Islet precursor cell (in vitro differentiated cells): ENCODE data around the gene DAND5.
A peak's percentile ranks its signal among the peaks of the same experiment; 100 is the strongest.
"Not testable (repeated sequence)": the region's sequence is repeated elsewhere in the genome, so short reads cannot be mapped to it uniquely, and the experiment has no call there.

Source experiments
- DNase-seq: peaks from one replicate; pipeline ENCODE4 v3.0.0-alpha.2; 2018

Gene DAND5

DNA sequence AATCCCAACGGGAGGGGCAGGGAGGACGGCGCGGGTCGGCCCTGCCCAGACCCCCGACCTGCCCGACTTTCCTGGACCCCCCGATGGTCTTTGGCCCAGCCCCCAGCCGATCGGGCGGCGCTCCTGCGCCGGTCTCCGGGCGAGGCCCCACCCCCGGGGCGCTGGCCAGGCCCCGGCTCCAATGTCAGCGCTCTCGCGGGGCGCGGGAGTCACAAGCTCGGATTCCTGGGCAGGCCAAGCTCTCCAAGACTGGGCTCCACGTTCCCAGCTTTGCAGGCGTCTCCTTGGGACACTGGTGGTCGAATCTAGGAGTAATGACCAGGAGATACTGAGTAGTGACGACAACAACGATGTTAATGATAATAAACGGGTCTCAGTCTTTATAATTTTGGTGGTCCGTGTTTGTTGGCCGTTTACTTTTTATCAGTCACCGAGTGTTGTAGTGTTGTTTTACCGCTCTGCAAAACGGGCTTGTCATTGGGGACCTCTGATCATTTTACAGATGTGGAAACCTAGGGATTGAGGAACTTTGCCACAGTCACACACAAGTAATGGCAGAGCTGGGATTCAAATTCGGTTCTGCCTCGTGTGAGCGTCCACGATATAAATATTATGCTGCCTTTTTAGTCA, 23.2 kb upstream of the DAND5 start:
- peak; percentile 93 for DNase-seq

DNA sequence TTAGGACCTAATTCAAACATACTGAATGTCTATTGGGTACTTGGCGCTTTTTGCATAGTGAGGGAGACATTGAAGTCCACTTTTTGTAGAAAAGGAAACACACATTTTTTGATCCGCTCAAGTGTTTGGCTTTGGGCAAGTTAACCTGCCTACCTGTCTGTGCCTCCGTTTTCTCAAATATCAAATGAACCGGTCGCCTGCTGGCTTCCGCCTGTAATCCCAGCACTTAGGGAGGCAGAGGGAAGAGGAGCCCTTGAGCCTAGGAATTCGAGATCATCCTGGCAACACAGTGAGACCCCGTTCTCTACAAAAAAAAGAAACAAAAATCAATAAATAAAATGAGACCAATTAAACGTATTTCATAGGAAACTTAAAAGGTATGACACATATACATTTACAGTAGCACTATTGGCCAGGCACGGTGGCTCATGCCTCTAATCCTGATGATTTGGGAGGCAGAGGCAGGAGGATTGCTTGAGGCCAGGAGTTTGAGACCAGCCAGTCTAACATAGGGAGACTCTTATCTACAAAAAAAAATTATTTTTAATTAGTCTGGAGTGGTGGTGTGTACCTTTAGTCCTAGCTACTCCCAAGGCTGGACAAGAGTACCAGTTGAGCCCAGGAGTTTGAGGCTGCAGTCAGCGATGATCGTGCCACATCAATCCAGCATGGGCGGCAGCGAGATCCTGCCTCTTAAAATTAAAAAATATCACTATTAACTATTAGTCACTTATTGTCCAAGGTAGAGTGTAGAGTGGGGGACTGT, 22.5 kb upstream of the DAND5 start:
- DNase-seq, result no peak

DNA sequence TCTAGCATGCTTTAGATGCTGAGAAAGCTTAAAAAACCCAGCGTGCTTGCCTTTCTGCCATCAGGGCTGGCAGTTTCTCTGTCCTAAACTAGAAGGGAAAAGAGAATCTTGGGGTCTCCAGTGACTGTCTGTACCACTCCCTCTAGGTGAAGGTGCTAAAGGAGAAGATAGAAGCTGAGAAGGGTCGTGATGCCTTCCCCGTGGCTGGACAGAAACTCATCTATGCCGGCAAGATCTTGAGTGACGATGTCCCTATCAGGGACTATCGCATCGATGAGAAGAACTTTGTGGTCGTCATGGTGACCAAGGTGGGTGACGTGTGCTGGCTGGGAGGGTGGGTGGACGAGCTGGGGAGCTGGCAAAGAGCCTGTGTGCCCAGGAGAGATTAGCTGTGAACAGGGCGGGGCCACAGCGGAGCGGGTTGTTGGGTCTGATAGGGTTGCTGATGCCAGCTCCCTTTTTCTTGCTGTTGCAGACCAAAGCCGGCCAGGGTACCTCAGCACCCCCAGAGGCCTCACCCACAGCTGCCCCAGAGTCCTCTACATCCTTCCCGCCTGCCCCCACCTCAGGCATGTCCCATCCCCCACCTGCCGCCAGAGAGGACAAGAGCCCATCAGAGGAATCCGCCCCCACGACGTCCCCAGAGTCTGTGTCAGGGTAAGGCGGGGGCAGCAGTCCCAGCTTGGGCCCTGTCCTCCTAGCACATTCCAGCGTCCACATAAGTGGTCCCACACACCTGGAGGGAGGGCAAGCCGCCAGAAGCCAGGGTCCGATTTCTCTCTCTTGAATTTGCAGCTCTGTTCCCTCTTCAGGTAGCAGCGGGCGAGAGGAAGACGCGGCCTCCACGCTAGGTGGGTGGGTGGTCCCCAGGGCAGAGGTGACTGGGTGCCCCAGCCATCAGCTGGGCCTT, 21.4 kb upstream of the DAND5 start:
- no peak for DNase-seq

DNA sequence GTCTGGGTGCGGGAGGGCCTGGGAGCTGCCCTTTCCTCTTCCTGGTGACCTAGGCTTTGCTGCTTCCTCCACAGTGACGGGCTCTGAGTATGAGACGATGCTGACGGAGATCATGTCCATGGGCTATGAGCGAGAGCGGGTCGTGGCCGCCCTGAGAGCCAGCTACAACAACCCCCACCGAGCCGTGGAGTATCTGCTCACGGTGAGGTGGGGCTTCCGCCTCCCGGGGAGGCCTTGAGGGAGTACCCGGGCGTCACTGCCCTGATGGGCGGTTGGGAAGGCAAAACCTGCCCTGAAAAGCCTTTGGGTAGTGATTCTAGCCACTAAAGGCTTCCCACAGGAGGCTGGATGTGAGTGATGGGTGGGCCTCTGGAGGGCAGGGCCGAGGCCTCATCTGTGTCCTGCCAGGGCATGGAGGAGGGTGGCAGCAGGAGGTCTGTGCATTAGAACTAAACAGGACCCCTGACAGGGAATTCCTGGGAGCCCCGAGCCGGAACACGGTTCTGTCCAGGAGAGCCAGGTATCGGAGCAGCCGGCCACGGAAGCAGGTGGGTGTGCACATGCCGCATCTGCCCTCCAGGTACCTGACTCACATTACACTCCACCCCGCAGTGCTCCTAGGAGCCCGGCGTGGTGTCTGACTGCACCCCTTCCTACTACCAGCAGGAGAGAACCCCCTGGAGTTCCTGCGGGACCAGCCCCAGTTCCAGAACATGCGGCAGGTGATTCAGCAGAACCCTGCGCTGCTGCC, 20.6 kb upstream of the DAND5 start:
- no peak for DNase-seq

DNA sequence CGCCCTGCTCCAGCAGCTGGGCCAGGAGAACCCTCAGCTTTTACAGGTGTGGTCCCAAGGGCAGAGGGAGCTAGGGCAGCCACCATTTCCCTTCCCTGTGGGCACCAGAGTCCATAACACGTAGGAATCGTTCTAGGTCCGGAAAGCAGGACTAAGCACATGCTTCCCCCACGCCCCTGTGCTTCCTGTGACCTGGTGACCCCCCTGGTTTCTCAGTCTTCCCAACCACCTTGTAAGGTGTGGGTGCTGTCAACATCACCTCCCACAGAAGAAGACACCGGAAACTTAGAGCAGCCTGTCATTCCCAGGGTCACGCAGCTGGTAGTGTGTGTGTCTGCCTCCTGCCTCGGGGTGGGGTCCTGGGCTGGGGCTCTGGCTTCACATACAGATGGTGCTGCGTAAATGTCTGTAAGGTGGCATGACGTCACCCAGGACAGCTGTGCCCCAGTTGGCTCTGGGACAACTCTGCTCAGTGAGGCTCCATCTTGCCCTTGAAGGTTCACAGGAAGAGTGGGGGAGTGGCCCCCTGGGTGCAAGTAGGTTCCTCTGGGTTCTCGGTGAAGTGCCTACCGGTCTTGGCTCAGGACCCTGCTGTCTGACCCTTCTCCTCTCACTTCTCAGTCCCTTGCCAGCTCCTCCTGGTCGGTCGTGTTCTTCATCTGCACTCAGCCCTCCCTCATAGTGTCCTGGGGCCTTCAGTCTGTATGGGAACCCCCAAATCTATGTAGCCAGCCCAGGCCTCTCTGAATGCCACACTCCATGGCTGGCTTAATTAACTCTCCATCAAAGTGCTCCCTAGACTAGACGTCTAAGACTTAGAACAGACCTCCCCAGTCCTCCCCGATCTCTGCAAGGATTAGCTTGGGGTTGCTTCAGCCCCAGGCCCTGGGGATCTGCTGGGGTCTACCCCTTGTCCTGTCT, 19.8 kb upstream of the DAND5 start:
- no peak for DNase-seq

DNA sequence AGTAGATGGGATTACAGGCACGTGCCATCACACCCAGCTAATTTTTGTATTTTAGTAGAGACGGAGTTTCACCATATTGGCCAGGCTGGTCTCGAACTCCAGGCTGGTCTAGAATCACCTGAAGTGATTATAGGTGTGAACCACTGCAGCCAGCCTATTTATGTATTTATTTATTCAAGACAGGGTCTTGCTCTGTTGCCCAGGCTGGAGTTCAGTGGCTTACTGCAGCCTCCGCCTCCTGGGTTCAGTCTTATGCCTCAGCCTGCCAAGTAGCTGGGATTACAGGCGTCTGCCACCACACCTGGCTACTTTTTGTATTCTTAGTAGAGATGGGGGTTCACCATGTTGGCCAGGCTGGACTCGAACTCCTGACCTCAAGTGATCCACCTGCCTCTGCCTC, 17.3 kb upstream of the DAND5 start:
- DNase-seq, result not testable (repeated sequence)

DNA sequence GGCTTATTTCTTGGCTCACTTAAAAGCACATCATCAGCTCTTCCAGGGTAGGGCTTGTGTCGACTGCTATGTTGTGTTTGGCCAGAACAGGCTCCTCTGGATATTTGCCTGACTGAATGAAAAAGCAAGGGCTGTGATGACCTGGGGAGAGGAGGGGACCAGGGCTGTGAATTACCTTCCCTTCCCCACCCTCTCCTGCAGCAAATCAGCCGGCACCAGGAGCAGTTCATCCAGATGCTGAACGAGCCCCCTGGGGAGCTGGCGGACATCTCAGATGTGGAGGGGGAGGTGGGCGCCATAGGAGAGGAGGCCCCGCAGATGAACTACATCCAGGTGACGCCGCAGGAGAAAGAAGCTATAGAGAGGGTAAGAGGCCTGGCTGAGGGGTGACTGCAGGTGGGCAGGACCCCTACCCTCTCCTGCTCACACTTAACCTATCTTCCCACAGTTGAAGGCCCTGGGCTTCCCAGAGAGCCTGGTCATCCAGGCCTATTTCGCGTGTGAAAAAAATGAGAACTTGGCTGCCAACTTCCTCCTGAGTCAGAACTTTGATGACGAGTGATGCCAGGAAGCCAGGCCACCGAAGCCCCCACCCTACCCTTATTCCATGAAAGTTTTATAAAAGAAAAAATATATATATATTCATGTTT, 16.8 kb upstream of the DAND5 start:
- DNase-seq, result peak; percentile 46

DNA sequence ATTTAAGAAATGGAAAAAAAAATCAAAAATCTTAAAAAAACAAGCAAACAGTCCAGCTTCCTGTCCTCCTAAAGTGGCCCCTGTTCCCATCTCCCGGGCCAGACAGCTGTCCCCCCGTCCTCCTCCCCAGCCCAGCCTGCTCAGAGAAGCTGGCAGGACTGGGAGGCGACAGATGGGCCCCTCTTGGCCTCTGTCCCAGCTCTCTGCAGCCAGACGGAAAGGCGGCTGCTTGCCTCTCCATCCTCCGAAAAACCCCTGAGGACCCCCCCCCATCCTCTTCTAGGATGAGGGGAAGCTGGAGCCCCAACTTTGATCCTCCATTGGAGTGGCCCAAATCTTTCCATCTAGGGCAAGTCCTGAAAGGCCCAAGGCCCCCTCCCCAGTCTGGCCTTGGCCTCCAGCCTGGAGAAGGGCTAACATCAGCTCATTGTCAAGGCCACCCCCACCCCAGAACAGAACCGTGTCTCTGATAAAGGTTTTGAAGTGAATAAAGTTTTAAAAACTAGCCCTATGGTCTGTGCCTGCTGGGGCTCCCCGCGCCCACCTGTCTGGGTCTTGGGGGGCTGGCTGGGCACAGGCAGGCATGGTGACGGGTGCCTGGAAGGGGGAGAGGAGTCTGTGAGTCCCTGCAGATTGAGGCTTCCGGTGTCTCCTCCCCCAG, 16.1 kb upstream of the DAND5 start:
- DNase-seq, result no peak

DNA sequence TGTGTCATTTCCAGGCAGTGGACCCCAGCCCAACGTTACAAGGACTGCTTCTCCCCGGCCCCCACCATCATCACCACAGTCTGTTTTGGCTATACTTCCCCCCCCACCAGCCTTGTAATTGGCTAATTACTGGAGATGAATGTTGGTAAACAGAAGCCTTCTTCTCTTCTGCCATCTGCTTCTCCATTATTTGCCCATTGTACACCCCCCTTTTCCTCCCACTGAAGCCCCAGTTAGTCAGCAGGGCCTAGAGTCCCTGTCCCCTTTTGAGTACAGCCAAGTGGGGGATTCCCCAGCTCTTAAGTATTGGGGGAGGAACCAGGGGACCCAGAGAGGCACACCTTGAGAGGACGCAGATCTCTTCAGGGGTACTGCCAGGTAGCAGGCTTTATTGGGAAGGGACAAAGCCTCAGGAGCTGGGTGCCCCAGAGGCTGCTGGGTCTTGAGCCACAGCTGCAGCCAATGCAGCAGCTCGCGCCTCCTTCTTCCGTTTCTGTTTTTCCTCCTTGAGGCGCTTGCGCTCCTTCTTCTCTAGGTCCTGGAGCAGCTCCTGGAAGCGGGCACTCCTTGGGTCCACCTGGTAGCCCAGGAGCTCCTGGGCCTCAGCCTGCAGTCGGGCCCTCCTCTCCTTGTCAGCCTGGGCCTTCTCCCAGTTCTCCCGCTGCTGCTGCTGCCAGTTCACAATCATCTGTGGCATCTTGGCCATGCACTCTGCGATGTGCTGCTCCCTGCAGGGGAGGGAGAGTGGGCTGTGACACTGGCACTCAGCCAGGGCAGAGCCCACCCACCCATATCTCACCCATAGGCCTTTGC, 15.4 kb upstream of the DAND5 start:
- DNase-seq, result peak; percentile 54

DNA sequence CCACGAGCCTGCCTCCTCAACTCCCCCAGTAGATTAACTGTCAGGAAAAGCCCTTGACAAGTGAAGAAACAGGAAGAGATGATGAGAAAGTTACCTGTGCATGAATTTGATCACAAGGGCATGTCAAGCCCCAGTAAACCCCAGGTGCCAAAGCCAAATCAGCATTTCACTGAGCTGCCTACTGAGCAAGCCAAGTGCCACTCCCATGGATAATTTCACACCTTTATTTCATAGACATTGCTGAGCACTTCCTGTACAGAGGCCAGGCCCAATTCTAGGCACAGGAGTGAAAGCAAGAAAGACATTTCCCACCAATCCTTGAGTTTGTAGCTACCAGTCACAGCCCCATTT, 14.8 kb upstream of the DAND5 start:
- DNase-seq, result no peak

DNA sequence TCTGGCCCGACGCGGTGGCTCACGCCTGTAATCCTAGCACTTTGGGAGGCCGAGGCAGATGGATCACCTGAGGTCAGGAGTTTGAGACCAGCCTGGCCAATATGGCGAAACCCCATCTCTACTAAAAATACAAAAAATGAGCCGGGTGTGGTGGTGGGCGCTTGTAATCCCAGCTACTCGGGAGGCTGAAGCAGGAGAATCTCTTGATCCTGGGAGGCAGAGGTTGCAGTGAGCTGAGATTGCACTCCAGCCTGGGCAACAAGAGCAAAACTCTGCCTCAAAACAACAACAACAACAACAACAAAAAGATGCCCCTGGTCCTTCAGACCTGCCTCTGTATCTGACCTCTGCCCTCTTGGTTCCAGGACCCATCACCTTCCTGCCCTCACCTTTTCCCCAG, 13.8 kb upstream of the DAND5 start:
- not testable (repeated sequence) for DNase-seq

DNA sequence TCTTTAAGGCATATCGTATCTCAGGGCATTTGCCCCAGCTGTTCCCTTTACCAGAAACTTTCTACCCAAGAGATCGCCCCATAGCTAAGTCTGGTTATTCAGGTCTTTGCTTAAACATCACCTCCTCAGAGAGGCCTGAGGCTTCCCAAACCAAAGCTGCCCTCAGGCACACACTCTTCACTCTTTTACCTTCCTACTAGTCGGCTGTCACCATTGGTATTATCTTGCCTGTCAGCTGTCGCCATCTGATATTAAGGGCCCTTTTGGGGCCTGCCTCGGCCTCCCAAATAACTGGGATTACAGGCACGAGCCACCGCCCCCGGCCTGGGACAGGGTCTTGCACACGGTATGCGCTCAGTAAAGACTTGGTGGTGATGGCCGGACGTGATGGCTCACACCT, 13.4 kb upstream of the DAND5 start:
- DNase-seq, result peak; percentile 47

DNA sequence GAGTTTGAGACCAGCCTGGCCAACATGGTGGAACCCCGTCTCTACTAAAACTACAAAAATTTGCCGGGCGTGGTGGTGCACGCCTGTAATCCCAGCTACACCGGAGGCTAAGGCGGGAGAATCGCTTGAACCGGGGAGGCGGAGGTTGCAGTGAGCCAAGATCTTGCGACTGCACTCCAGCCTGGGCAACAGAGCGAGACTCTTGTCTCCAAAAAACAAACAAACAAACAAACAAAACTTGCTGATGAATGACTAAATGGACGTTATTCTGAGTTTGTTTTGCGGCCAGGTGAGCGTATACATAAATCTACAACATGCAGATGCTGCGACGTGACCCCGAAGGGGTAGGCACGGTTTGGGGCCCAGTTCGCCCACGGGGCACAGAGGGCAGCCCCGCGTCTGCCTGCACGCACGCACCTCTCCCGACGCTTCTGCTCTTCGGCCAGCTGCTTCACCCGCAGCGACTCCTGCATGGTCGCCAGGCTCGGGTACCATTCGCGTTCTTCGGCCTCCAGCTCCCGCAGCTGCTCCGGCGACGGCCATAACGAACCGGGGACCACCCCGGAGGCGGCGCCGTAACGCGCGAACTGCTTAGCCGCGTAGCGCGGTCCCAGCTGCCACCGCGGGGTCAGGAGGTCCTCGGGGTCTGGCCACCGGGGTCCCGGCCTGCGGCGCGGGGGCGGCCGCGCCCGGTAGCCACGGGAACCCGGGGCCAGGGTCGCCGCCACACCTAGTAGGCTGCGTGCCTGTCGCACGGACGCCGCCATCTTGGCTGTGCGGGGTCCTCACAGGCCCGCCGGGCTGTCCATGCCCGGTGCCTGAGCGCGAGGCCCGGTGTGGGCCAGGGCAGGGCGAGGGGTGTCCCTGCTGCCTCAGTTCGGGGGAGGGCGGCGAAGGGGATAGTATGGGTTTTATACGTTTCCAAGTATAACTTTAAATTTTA, 12.7 kb upstream of the DAND5 start, which contains the start of gene GADD45GIP1:
TSS of gene GADD45GIP1 (minus strand) at position 778 of the 943 bp plus-strand sequence. CDS start at position 767, 11 bp downstream.
- DNase-seq, result peak; percentile 89

DNA sequence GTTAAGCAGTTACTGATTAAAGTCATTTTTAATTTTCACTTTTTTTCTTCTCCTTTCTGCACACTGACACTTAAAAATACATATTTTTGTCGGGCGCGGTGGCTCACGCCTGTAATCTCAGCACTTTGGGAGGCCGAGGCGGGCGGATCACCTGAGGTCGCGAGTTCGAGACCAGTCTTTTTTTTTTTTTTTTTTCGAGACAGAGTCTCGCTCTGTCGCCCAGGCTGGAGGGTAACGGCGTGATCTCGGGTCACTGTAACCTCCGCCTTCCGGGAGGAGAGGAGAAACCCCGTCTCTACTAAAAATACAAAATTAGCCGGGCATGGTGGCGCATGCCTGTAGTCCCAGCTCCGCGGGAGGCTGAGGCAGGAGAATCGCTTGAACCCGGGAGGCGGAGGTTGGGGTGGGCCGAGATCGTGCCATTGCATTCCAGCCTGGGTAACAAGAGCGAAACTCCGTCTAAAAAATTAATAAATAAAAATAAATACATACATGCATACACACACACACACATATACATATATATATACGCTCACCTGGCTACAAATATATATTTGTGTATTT, 11.9 kb upstream of the DAND5 start:
- not testable (repeated sequence) for DNase-seq

DNA sequence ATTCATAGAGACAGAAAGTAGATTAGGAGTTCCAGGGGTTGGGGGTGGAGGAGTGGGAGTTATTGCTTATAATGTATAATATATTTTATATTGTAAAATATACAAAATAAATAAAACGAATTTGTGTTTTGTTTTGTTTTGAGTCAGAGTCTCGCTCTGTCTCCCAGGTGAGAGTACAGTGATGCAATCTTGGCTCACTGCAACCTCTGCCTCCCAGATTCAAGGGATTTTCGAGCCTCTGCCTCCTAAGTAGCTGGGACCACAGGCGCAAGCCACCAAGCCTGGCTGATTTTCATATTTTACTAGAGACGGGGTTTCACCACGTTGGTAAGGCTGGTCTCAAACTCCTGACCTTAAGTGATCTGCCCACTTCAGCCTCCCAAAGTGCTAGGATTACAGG, 9.9 kb upstream of the DAND5 start:
- DNase-seq, result no peak

DNA sequence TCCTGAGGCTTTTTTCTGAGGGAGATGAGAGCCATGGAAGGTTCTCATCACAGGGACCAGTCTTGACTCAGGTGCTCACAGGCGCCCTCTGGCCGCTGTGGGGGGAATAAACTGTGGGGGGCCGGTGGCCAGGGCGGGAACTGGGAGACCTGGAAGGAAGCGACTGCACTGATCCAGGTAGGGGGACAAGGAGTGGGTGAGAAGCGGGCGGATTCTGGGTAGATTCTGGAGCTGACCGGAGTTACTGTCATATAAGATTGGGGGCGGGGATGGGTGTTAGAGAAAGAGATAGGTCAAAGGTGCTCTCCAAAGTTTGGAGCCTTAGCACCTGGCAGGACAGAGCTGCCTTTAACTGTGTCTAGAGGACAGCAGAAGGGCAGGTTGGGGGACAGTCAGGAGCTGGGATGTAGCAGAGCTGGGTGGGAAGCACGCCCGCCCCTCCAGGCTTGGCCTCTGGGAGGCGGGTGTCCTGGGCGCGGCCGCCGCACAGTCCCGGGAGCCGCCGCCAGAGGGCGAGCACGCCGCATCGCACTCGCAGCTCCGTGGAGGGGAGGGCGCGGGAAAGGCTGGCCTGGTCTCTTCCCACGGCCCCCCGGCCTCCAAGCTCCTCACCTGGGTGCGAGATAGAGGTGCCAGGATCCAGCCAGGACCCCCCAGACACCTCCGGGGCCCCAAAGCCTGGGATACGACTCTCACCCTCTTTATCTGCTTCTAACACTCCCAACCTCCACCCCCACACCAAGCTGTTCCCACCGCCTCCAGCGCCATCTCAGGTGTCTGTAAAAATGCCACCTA, 4.2 kb upstream of the DAND5 start:
- DNase-seq, result peak; percentile 92

DNA sequence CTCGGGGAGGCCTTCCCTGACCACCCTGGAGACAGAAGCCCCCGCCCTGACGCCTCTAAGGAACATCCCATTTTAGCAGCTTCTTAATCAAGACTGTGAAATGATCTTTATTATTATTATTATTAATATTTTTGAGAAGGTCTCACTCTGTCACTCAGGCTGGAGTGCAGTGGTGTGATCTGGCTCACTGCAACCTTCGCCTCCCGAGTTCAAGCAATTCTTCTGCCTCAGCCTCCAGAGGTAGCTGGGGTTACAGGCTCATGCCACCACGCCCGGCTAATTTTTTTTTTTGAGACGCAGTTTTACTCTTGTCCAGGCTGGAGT, 3.6 kb upstream of the DAND5 start:
- DNase-seq, result no peak
